Activated CD8-positive, alpha-beta memory T cell treated with anti-CD3 and anti-CD28 coated beads, Interleukin-2, amount 50 U/mL, for 1 hour (primary cell): Measurements from ENCODE around the gene ZGLP1.

Source experiments
- DNase-seq: peaks from one replicate; pipeline ENCODE4 v3.0.0-alpha.2; 2020; ENCODE audit errors: extremely low read depth

Gene ZGLP1

DNA sequence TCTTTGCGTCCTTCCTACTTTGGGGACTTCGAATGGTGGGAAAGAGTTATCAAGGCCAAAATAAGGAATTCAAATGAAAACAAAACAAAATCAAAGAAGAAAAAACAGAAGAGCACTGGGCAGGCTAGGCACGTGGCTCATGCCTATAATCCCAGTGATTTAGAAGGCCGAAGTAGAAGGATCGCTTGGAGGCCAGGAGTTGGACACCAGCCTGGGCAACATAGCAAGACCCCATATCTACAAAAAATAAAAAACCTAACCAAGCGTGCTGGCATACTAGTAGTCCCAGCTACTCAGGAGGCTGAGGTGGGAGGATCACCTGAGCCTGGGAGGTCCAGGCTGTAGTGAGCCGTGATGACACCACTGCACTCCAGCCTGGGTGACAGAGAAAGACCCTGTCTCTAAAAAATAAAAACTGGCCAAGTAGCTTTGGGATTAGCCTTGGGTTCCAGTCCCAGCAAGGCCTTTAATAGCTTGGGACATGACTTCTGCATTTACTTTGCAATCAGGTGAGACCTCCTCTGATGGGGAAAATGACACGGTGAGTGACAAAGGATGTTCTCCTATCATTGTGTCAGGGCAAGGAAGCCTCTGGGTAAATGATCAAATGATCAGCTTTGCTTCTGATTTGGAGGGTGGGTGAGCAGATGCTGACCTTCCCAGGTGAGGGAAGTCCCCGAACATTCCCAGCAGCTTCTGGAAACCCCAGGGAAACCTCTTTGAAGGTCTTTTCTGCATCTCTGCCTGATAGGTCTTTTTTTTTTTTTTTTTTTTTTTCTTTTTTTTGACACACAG is 31.6 kb downstream of the ZGLP1 start:
- no peak for DNase-seq

DNA sequence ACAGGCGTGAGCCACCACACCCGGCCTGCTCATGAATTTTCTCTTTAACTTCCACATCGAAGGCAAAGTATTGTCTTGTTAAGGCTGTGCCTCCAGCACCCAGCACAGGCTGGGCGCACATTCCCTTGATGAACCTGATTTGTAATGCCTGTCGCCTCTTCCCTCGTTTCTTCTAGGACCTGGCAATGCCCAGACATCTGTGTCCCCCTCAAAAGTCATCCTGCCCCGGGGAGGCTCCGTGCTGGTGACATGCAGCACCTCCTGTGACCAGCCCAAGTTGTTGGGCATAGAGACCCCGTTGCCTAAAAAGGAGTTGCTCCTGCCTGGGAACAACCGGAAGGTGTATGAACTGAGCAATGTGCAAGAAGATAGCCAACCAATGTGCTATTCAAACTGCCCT is 35.0 kb downstream of the ZGLP1 start:
- no peak for DNase-seq

DNA sequence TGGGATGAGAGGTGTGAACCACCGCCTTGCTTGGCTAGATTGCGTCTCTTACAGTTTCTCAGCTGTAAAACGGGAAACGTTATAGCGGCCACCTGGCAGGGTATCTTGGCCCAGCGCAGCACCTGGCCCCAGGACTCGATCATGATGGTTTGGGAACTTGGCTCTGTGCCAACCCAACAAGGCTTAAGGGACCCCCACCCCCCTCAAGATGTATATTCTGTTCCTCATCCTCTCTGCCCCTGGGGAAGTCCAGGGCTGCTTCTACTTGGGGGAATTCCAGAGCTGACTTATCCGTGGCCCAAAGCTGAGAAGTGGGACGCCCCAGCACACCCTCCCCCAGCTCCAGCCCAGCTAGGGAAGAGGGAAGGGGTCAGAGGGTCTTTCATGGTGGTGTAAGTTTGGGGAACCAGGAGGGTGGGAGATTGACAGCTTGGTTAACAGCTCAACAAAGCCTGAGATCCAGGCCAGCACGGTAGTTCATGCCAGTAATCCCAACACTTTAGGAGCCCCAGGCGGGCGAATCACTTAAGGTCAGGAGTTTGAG is 38.0 kb downstream of the ZGLP1 start:
- no peak for DNase-seq

DNA sequence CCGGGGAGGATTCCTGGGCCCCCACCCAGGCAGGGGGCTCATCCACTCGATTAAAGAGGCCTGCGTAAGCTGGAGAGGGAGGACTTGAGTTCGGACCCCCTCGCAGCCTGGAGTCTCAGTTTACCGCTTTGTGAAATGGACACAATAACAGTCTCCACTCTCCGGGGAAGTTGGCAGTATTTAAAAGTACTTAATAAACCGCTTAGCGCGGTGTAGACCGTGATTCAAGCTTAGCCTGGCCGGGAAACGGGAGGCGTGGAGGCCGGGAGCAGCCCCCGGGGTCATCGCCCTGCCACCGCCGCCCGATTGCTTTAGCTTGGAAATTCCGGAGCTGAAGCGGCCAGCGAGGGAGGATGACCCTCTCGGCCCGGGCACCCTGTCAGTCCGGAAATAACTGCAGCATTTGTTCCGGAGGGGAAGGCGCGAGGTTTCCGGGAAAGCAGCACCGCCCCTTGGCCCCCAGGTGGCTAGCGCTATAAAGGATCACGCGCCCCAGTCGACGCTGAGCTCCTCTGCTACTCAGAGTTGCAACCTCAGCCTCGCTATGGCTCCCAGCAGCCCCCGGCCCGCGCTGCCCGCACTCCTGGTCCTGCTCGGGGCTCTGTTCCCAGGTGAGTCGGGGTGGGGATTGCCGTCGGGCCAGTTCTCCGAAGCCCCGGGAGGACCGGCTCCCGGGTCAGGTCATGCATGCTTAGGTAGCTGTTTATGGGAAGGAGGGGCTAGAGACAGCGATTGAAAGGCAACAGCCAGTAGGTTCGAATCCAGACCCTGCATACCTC is 38.8 kb downstream of the ZGLP1 start, which contains the start of gene ICAM1:
Gene ICAM1 (plus strand): TSS at position 505 of the 779 bp plus-strand sequence. CDS start 40 bp downstream, at position 545.
- peak; percentile 43 for DNase-seq

DNA sequence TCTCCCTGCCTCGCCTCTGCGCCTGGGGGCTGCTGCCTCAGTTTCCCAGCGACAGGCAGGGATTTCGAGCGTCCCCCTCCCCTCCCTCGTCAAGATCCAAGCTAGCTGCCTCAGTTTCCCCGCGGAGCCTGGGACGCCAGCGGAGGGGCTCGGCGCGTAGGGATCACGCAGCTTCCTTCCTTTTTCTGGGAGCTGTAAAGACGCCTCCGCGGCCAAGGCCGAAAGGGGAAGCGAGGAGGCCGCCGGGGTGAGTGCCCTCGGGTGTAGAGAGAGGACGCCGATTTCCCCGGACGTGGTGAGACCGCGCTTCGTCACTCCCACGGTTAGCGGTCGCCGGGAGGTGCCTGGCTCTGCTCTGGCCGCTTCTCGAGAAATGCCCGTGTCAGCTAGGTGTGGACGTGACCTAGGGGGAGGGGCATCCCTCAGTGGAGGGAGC is 39.4 kb downstream of the ZGLP1 start:
- no peak for DNase-seq

DNA sequence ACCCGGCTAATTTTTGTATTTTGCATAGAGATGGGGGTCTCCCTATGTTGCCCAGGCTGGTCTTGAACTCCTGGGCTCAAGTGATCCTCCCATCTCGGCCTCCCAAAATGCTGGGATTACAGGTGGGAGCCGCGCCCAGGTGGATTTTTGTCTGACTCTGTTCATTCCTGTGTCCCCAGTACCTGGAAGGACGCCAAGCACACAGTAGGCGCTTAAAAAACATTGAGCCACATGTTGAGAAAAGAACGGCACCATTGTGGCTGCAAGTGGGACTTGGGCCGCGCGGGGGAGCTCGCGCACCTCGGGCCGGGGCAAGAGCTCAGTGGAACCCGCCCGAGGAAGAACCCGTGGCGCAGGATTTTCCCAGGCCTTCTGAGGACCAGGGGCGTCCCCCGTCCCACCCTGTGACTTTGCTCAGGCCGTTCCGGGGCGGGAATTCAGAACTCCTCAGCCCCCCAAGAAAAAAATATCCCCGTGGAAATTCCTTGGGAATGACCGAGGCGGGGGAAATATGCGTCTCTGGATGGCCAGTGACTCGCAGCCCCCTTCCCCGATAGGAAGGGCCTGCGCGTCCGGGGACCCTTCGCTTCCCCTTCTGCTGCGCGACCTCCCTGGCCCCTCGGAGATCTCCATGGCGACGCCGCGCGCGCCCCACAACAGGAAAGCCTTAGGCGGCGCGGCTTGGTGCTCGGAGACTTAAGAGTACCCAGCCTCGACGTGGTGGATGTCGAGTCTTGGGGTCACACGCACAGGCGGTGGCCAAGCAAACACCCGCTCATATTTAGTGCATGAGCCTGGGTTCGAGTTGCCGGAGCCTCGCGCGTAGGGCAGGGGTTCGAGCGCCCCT is 40.1 kb downstream of the ZGLP1 start:
- peak; percentile 39 for DNase-seq

DNA sequence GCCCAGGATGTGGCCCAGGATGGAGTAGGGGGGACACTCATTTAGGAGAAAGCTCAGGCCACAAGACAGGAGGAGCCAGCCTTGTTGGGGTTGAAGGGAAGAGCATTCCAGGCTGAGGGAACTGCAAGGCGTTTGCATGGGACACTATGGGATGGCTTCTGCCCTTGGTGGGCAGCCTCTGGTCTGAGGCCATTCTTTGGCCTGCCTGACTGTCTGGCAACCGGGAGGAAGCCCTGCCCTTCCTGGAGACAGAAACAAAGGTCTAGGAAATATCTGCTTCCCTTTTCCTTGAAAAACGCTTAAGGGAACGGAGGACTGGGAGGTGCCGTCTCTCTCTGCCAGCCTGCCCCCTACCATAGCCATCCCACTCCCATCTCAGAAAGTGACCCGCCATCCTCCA is 41.5 kb downstream of the ZGLP1 start:
- DNase-seq, result no peak

DNA sequence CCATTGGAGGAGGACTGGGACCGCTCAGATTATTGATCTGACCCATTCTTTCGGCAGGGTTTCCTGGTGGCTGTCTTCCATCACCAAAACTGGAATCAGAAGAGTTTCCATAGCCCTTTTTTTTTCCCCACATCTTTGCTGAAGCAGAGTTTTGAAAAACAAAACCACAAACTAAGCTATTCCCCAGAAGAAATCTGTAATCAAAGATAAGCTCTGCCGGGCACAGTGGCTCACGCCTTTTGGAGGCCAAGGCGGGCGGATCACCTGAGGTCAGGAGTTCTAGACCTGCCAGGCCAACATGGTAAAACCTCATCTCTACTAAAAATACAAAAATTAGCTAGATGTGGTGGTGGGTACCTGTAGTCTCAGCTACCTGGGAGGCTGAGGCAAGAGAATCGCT is 42.9 kb downstream of the ZGLP1 start:
- no peak for DNase-seq

DNA sequence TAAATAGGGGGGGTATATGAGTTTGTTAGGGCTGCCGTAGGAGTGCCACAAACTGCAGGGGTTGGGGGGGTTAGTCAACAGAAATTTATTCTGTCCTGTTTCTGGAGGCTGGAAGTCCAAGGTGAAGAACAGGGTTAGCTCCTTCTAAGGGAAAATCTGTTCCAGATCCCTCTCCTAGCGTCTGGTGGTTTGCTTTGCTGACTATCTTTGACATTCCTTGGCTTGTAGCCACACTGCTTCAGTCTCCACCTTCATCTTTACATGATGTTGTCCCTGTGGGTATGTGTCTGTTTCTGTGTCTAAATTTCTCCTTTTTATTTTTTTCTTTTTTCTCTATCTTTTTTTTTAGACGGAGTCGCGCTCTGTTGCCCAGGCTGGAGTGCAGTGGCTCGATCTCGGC is 46.8 kb downstream of the ZGLP1 start:
- no peak for DNase-seq

DNA sequence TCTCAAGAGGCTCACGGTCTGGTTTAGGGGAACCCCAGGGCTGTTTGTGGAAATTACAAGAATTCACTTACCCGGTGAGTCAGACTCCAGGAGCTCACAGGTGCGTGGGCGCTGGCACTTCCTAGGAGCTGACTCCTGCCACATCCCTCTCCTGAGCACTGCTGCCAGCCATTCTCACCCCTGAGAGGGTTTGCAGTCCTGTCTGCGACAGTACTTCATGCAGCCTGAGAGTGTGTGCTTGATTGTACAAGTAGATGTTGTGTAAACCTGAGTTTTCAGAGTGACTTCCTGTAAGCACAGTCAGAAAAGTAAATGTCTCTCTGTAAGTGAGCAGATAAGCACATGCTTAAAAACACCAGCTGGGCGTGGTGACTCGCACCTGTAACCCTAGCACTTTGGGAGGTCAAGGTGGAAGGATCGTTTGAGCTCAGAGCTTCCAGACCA is 49.5 kb downstream of the ZGLP1 start:
- DNase-seq, result no peak

DNA sequence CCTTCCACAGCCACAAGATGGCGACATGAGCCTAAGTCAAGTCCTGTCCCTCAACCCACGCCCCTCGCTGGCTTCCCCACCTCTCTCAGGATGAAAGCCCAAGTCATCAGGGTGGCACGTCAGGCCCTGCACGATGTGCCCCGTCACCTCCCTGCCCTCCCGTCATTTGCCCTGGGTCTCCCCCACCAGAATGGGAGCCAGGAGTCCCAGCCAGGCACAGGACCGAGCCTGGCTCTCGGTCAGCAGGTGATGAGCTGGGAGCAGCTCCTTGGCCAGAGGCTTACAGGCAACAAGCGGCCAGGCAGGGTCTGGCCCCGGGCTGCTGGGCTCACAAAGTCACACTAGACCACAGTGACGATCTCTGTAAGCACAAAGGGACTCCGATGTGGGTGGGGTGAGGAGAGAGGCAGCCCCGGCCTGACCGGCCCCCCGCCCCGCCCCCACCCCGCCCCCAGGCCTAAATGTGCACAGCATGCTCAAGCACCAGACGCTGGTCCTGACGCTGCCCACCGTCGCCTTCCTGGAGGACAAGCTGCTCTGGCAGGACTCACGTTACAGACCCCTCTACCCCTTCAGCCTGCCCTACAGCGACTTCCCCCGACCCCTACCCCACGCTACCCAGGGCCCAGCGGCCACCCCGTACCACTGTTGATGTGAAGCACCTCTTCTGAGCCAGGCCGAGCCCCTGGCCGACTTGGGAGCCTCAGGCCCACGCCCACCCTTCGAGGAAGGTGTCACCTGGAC is 50.3 kb downstream of the ZGLP1 start:
- peak; percentile 60 for DNase-seq

DNA sequence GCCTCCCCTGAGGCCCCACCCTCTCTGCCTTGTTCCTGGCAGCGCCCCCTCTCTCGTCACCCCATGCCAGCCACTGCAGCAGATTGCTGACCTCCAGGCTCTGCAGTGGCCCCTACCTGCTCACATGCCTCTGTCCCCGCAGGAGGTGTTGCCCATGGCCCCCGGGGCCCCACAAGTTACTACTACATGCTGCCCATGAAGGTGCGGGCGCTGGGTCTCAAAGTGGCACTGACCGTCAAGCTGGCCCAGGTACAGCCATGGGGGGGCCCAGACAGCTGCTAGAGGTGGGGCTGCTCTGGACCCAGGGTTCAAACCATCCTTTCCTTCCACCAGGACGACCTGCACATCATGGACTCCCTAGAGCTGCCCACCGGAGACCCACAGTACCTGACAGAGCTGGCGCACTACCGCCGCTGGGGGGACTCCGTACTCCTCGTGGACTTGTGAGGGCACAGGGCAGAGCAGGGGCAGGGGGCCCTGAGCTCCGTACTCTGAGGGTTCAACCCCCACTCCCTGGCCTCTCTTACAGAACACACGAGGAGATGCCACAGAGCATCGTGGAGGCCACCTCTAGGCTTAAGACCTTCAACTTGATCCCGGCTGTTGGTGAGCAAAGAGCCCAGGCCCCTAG is 51.4 kb downstream of the ZGLP1 start:
- DNase-seq, result no peak

DNA sequence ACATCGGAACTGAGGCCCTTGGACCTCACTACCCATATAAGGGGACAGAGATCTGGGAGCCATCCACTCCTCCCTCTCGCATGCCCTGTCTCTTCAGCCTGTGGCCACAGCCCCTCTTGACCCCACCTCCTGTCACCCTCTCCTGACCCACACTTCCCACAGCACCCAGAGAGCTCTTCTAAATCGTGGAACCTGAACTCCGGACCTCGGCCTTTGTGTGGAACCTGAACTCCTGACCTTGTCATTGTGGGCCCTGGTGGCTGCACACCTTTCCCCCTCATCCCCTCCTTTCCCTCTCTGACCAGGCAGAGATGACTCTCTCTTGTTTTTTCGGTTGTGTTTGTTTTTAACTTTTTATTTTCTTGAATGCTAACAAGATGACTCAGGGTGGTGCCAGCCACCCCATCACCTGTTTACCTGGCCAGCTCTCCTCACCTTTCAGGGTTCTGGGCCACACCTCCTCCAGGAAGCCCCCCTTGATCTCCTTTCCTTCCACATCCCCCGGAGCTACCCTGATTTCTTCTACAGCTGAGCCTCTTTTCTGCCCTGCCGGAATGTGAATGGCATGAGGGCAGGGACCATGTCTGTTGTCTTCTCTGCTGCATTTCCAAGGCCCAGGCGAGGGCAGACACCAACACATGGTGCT is 52.5 kb downstream of the ZGLP1 start:
- DNase-seq, result no peak

DNA sequence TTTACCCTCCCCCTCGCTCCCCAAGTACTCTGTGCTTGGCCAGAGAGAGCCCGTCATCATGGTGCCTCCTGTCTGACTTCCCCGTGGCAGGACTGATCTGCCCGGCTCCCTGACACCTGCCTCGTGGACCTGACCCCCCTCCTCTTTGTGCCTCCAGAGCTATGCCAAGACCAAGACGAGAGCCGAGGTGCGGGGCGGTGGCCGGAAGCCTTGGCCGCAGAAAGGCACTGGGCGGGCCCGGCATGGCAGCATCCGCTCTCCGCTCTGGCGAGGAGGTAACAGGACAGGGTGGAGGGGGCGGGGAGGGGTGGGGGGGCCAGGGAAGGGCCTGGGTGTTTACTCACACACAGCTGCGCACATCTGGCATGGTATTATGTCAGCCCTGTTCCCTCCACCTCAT is 53.1 kb downstream of the ZGLP1 start:
- no peak for DNase-seq

DNA sequence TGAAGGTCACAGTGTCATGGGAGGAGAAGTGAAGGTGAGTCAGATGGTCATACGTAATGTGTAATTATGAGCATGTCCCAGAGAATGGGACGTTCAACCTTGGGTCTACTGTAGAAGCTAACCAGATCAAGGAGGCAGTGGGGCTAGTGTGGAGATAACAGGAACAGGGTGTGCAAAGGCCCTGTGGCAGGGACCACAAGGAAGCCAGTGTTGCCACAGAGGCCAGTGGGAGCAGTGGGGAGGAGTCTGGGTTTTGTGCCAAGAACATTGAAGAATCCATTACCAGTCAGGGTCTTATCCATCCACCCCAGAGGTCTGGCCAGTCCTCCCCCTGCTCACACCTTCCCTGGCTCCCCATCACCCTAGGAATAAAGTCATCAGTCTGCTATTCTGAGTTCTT is 54.3 kb downstream of the ZGLP1 start:
- DNase-seq, result no peak
